Pons (tissue), 1 donor: Measurements from ENCODE around the gene GPC5.
"Not testable (repeated sequence)": the region's sequence is repeated elsewhere in the genome, so short reads cannot be mapped to it uniquely, and the experiment has no call there.

Source experiments
- DNase-seq: peaks from one replicate; pipeline ENCODE4 v3.0.0-alpha.2; 2016; ENCODE audit warnings: low spot score

The GPC5 gene

GRCh38 chr13:91398413-91399188 is at the start of gene GPC5:
TSS of gene GPC5 (plus strand) at chr13:91398621.
- peak; percentile 64 for DNase-seq

GRCh38 chr13:91348906-91349435 is 49.5 kb upstream of the GPC5 start:
- peak; percentile 85 for DNase-seq

GRCh38 chr13:91349992-91350911 is 48.2 kb upstream of the GPC5 start:
- DNase-seq: no peak

GRCh38 chr13:91351123-91351522 is 47.3 kb upstream of the GPC5 start:
- DNase-seq: no peak

- no peak for DNase-seq
Observed at GRCh38 chr13:91351980-91352379, 46.4 kb upstream of the GPC5 start.

- not testable (repeated sequence) for DNase-seq
Observed at GRCh38 chr13:91352891-91353290, 45.5 kb upstream of the GPC5 start.

GRCh38 chr13:91353494-91353893 is 44.9 kb upstream of the GPC5 start:
- no peak for DNase-seq

- no peak for DNase-seq
Observed at GRCh38 chr13:91355099-91355825, 43.2 kb upstream of the GPC5 start.

GRCh38 chr13:91355826-91356710 is 42.4 kb upstream of the GPC5 start:
- no peak for DNase-seq

GRCh38 chr13:91356919-91357612 is 41.4 kb upstream of the GPC5 start:
- DNase-seq: no peak

- no peak for DNase-seq
Observed at GRCh38 chr13:91357613-91358386, 40.6 kb upstream of the GPC5 start.

GRCh38 chr13:91358387-91358782 is 40.0 kb upstream of the GPC5 start:
- DNase-seq: no peak

GRCh38 chr13:91359111-91359510 is 39.3 kb upstream of the GPC5 start:
- no peak for DNase-seq

GRCh38 chr13:91359631-91360030 is 38.8 kb upstream of the GPC5 start:
- DNase-seq: no peak

GRCh38 chr13:91360246-91360751 is 38.1 kb upstream of the GPC5 start:
- no peak for DNase-seq

GRCh38 chr13:91361755-91362271 is 36.6 kb upstream of the GPC5 start:
- DNase-seq: no peak

GRCh38 chr13:91362908-91363307 is 35.5 kb upstream of the GPC5 start:
- DNase-seq: no peak

- no peak for DNase-seq
Observed at GRCh38 chr13:91368101-91368500, 30.3 kb upstream of the GPC5 start.
